Neural progenitor cell (in vitro differentiated cells): ENCODE data around the gene ARL8A. TPM values are rescaled to one million over a fixed set of nuclear protein-coding genes. Genes with fewer than 3 reads are reported as not detected.
A peak's percentile ranks its signal among the peaks of the same experiment; 100 is the strongest.

Experiments
- DNase-seq: peaks from one replicate; pipeline ENCODE4 v3.0.0-alpha.2; 2016; ENCODE audit warnings: low spot score
- H2AFZ ChIP-seq: fragments of 200-600 bp; sonication (generic); replicated peaks from 2 replicates; pipeline ENCODE4 v1.6.1; 2016; ENCODE audit warnings: antibody characterized with exemption
- H3F3A ChIP-seq: fragments of 200-600 bp; sonication (generic); 2 replicates; pipeline ENCODE4 v1.6.1; 2016; ENCODE audit warnings: antibody characterized with exemption, low read depth
- H3K27ac ChIP-seq: fragments of 200-600 bp; sonication (generic); 2 replicates; pipeline ENCODE4 v1.5.1; 2016; ENCODE audit warnings: mild to moderate bottlenecking
- H3K27me3 ChIP-seq: fragments of 200-600 bp; sonication (generic); 2 replicates; pipeline ENCODE4 v1.6.1; 2016; ENCODE audit warnings: mild to moderate bottlenecking, moderate library complexity
- H3K36me3 ChIP-seq: fragments of 200-600 bp; sonication (generic); 2 replicates; pipeline ENCODE4 v1.5.1; 2016
- H3K4me1 ChIP-seq: fragments of 200-600 bp; sonication (generic); 2 replicates; pipeline ENCODE4 v1.6.1; 2016; ENCODE audit warnings: mixed run types
- H3K4me2 ChIP-seq: fragments of 200-600 bp; sonication (generic); 2 replicates; pipeline ENCODE4 v1.6.1; 2016
- H3K4me3 ChIP-seq: fragments of 200-600 bp; sonication (generic); 2 replicates; pipeline ENCODE4 v1.5.1; 2016
- H3K79me2 ChIP-seq: fragments of 200-600 bp; sonication (generic); 2 replicates; pipeline ENCODE4 v1.6.1; 2016; ENCODE audit warnings: low read depth
- H3K9ac ChIP-seq: fragments of 200-600 bp; sonication (generic); 2 replicates; pipeline ENCODE4 v1.6.1; 2016
- H3K9me3 ChIP-seq: fragments of 200-600 bp; sonication (generic); 2 replicates; pipeline ENCODE4 v1.5.1; 2016; ENCODE audit warnings: low read depth
- H4K20me1 ChIP-seq: fragments of 200-600 bp; sonication (generic); 2 replicates; pipeline ENCODE4 v1.6.1; 2016; ENCODE audit warnings: low read depth
- H3K27ac Mint-ChIP-seq: 3 replicates; pipeline ENCODE4 v1.8.0; 2021; ENCODE audit warnings: mixed read lengths
- H3K27me3 Mint-ChIP-seq: 2 replicates; pipeline ENCODE4 v1.8.0; 2022; ENCODE audit warnings: low read depth, mild to moderate bottlenecking, inconsistent platforms, moderate library complexity, mixed read lengths; ENCODE audit not compliant: insufficient read depth
- H3K36me3 Mint-ChIP-seq: 3 replicates; pipeline ENCODE4 v1.8.0; 2021; ENCODE audit warnings: mixed read lengths
- H3K4me1 Mint-ChIP-seq: 3 replicates; pipeline ENCODE4 v1.8.0; 2021; ENCODE audit warnings: mixed read lengths
- H3K4me3 Mint-ChIP-seq: 3 replicates; pipeline ENCODE4 v1.8.0; 2021; ENCODE audit warnings: mild to moderate bottlenecking, moderate library complexity, mixed read lengths
- H3K9me3 Mint-ChIP-seq: 3 replicates; pipeline ENCODE4 v1.8.0; 2020; ENCODE audit warnings: mixed read lengths
- EZH2 ChIP-seq: fragments of 200-600 bp; sonication (generic); IDR thresholded peaks from 2 replicates; pipeline ENCODE4 v1.6.1; 2017; ENCODE audit warnings: antibody characterized with exemption, mild to moderate bottlenecking, moderate library complexity
- EZH2phosphoT487 ChIP-seq: fragments of 200-600 bp; sonication (generic); IDR thresholded peaks from 2 replicates; pipeline ENCODE4 v1.6.1; 2017; ENCODE audit warnings: antibody characterized with exemption
- small RNA-seq: library from RNA; depleted of rRNA; stranded (forward); fragments of <200 nt; gene quantifications from one replicate; pipeline ENCODE3, GENCODE V24; 2015
- total RNA-seq: library from RNA; depleted of rRNA; stranded (reverse); fragments of >200 nt; gene quantifications from 2 replicates; pipeline ENCODE4 v1.2.3, GENCODE V29; 2015; ENCODE audit warnings: low replicate concordance
- TF ChIP-seq, protein P1 (sequence below): fragments of 200-600 bp; sonication (generic); IDR thresholded peaks from 2 replicates; pipeline ENCODE4 v1.5.1; 2017; ENCODE audit warnings: antibody characterized with exemption, mild to moderate bottlenecking

ARL8A gene
- total RNA-seq, 1 donor from 2014 or later, result 13.3 TPM

- Histone ChIP-seq H3K36me3 (no peaks in the 10 kb centered on the region), H3K9me3 (no peaks in the 10 kb centered on the region), H3K4me1 (peaks cover 32% of the 10 kb centered on the region), H3K27ac (no peak overlapping the region), H3K4me3 (no peak overlapping the region), H3K9ac (no peak overlapping the region), H3K4me2 (peak overlapping the region; percentile 59), H3K27me3 (no peaks in the 10 kb centered on the region), H3K79me2 (no peaks in the 10 kb centered on the region), H2AFZ (peak overlapping the region; percentile 86), H4K20me1 (no peaks in the 10 kb centered on the region), H3F3A (peaks cover 24% of the 10 kb centered on the region)
- no peak for DNase-seq
- H3K27me3 Mint-ChIP-seq, result peaks cover 9% of the 10 kb centered on the region
- no peak overlapping the region for H3K4me3 Mint-ChIP-seq
- no peak for TF ChIP-seq EZH2phosphoT487
- TF ChIP-seq, protein P1, sequence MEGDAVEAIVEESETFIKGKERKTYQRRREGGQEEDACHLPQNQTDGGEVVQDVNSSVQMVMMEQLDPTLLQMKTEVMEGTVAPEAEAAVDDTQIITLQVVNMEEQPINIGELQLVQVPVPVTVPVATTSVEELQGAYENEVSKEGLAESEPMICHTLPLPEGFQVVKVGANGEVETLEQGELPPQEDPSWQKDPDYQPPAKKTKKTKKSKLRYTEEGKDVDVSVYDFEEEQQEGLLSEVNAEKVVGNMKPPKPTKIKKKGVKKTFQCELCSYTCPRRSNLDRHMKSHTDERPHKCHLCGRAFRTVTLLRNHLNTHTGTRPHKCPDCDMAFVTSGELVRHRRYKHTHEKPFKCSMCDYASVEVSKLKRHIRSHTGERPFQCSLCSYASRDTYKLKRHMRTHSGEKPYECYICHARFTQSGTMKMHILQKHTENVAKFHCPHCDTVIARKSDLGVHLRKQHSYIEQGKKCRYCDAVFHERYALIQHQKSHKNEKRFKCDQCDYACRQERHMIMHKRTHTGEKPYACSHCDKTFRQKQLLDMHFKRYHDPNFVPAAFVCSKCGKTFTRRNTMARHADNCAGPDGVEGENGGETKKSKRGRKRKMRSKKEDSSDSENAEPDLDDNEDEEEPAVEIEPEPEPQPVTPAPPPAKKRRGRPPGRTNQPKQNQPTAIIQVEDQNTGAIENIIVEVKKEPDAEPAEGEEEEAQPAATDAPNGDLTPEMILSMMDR, result no peak
- TF ChIP-seq EZH2, result no peak
- H3K4me1 Mint-ChIP-seq, result peaks cover 37% of the 10 kb centered on the region
- H3K9me3 Mint-ChIP-seq, result no peaks in the 10 kb centered on the region
- H3K36me3 Mint-ChIP-seq, result no peaks in the 10 kb centered on the region
- peak overlapping the region; percentile 15 for H3K27ac Mint-ChIP-seq
Observed at GRCh38 chr1:202086579-202087350, 57.8 kb downstream of the ARL8A start.

- Histone ChIP-seq H2AFZ (peak overlapping the region; percentile 86), H3K36me3 (no peaks in the 10 kb centered on the region), H3K4me2 (peak overlapping the region; percentile 59), H4K20me1 (no peaks in the 10 kb centered on the region), H3K4me3 (no peak overlapping the region), H3K27me3 (no peaks in the 10 kb centered on the region), H3K4me1 (peaks cover 29% of the 10 kb centered on the region), H3K9ac (no peak overlapping the region), H3K9me3 (no peaks in the 10 kb centered on the region), H3K79me2 (no peaks in the 10 kb centered on the region), H3F3A (peaks cover 24% of the 10 kb centered on the region), H3K27ac (no peak overlapping the region)
- H3K9me3 Mint-ChIP-seq, result no peaks in the 10 kb centered on the region
- H3K4me3 Mint-ChIP-seq, result no peak overlapping the region
- no peak for TF ChIP-seq EZH2
- TF ChIP-seq, protein P1, result no peak
- TF ChIP-seq EZH2phosphoT487, result no peak
- peak; percentile 43 for DNase-seq
- H3K27me3 Mint-ChIP-seq, result peaks cover 6% of the 10 kb centered on the region
- peak overlapping the region; percentile 23 for H3K27ac Mint-ChIP-seq
- H3K36me3 Mint-ChIP-seq, result no peaks in the 10 kb centered on the region
- H3K4me1 Mint-ChIP-seq, result peaks cover 37% of the 10 kb centered on the region
Observed at GRCh38 chr1:202085682-202086373, 58.7 kb downstream of the ARL8A start.

DNA sequence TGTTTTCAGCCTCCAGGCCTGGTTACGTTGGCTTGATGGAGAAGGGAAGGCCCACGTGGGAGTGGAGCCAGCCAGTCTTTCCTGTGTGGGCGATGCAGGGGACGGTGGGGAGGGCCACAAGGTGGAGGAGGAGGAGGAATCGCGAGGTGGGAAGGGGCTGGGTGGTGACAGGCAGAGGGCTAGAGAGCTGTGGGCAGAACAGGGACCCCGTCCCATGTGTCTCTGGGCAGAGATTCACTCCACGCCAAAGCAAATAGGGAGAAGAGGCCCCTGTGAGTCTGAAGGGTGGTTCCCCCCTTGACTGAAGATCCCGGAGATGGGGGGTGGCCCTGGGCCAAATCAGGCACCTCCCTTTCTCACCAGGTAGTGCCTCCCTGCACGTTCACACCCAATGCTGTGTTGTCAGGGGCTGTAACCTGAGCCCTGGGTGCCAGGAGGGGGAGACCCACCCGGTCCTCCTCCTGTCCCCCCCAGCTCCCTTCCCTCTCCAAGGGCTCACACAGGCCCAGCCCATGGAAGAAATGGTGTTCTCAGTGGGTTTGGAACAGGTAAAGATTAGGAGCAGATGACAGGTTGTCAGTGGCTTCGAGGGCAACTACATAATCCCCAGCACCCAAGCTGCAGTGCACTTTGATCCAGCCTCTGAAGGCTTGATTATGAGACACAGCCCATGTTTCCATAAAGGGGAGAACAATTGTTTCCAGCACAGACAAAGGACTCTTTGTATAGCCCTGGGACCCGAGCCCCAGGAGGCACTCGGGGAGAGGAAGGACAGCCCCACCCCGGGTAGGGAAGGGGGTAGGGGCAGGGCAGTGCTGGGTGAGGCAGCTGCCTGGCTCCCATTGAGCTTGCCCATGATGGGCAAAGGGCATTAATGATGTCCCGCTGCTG lies 59.5 kb downstream of the ARL8A start:
- Mint-ChIP-seq H3K27me3 (peaks cover 5% of the 10 kb centered on the region), H3K4me3 (no peak overlapping the region), H3K36me3 (no peaks in the 10 kb centered on the region), H3K9me3 (no peaks in the 10 kb centered on the region), H3K4me1 (peaks cover 37% of the 10 kb centered on the region), H3K27ac (peak overlapping the region; percentile 46)
- Histone ChIP-seq H4K20me1 (no peaks in the 10 kb centered on the region), H3K9ac (no peak overlapping the region), H3K27ac (no peak overlapping the region), H3K4me3 (no peak overlapping the region), H3K9me3 (no peaks in the 10 kb centered on the region), H3K79me2 (no peaks in the 10 kb centered on the region), H3K4me2 (peak overlapping the region; percentile 59), H3K36me3 (no peaks in the 10 kb centered on the region), H3K4me1 (peaks cover 29% of the 10 kb centered on the region), H2AFZ (peak overlapping the region; percentile 52), H3F3A (peaks cover 24% of the 10 kb centered on the region), H3K27me3 (no peaks in the 10 kb centered on the region)
- peak; percentile 66 for DNase-seq
- no peak for TF ChIP-seq EZH2
- TF ChIP-seq, protein P1, result no peak

Small RNAs within 50 kb of the gene (small RNA-seq; reads per million reads assigned to genes)
- not detected for gene CRIP1P3

Other genes starting within 250 kb of the ARL8A start
- 0.37 and 1.2 TPM in 2 replicates for gene LMOD1, start 198.2 kb downstream of the ARL8A start, total RNA-seq
- gene TIMM17A, start 189.2 kb downstream of the ARL8A start, total RNA-seq, result 34.5 and 50.5 TPM in 2 replicates
- gene RNPEP, start 162.1 kb downstream of the ARL8A start, total RNA-seq, result 48.7 and 70.3 TPM in 2 replicates
- gene ELF3, start 134.2 kb downstream of the ARL8A start, total RNA-seq, result 2.7 and 6.9 TPM in 2 replicates
- 0.06 TPM in 1 of 2 replicates, not detected in the other for gene GPR37L1, start 21.8 kb downstream of the ARL8A start, total RNA-seq
- gene PTPN7, start 15.9 kb upstream of the ARL8A start, total RNA-seq, result not detected in 2 replicates
- 0.25 TPM in 1 of 2 replicates, not detected in the other for gene LGR6, start 49.1 kb upstream of the ARL8A start, total RNA-seq
- 71.5 and 88.1 TPM in 2 replicates for gene UBE2T, start 197.2 kb upstream of the ARL8A start, total RNA-seq
- gene PPP1R12B, start 204.0 kb upstream of the ARL8A start, total RNA-seq, result 17.5 and 21.8 TPM in 2 replicates